A673 (cell line): Measurements from ENCODE around the gene ILKAP. TPM values are rescaled to one million over a fixed set of nuclear protein-coding genes. Genes with fewer than 3 reads are reported as not detected.

Experiments
- BruUV-seq: library from RNA; stranded (reverse); fragments of 400-500 nt; replicated peaks from 2 replicates; lab custom pipeline; 2021; lab: Mats Ljungman, UMichigan
- CTCF ChIA-PET: fragments of 300-600 bp; sonication (Branson Sonifier 250); formaldehyde crosslinking; loops from one replicate; lab custom pipeline; 2022; ENCODE audit warnings: antibody characterized with exemption; lab: Charles Lee
- POLR2A ChIA-PET: fragments of 300-600 bp; sonication (Branson Sonifier 250); formaldehyde crosslinking; loops from one replicate; lab custom pipeline; 2022; ENCODE audit warnings: antibody characterized with exemption; ENCODE audit not compliant: low non-redundant PET; lab: Charles Lee
- DNase-seq: peaks from one replicate; pipeline ENCODE4 v3.0.0-alpha.2; 2015; ENCODE audit warnings: low spot score
- H3K27ac ChIP-seq: fragments of 200-600 bp; sonication (generic); 2 replicates; pipeline ENCODE4 v1.5.1; 2016; ENCODE audit warnings: mixed run types, low read depth, mild to moderate bottlenecking, mixed read lengths, antibody characterized with exemption, low read length; ENCODE audit not compliant: poor library complexity, severe bottlenecking
- H3K27me3 ChIP-seq: fragments of 200-600 bp; sonication (generic); replicated peaks from 2 replicates; pipeline ENCODE4 v1.6.1; 2017; ENCODE audit warnings: mixed run types, low read depth, mild to moderate bottlenecking, mixed read lengths, antibody characterized with exemption, low read length; ENCODE audit not compliant: insufficient read depth, poor library complexity
- H3K36me3 ChIP-seq: fragments of 200-600 bp; sonication (generic); 2 replicates; pipeline ENCODE4 v1.6.1; 2016; ENCODE audit warnings: mixed run types, mild to moderate bottlenecking, mixed read lengths, antibody characterized with exemption, low read length; ENCODE audit not compliant: insufficient read depth, poor library complexity, severe bottlenecking
- H3K4me1 ChIP-seq: fragments of 200-600 bp; sonication (generic); 2 replicates; pipeline ENCODE4 v1.6.1; 2017; ENCODE audit warnings: mixed run types, mild to moderate bottlenecking, mixed read lengths, antibody characterized with exemption, low read length; ENCODE audit not compliant: insufficient read depth, poor library complexity, severe bottlenecking
- H3K4me3 ChIP-seq: fragments of 200-600 bp; sonication (generic); 2 replicates; pipeline ENCODE4 v1.5.1; 2016; ENCODE audit warnings: low read depth, mixed run types, mild to moderate bottlenecking, mixed read lengths, low read length; ENCODE audit not compliant: poor library complexity, severe bottlenecking
- H3K9me3 ChIP-seq: fragments of 200-600 bp; sonication (generic); 2 replicates; pipeline ENCODE4 v1.6.1; 2016; ENCODE audit warnings: mixed run types, low read depth, mild to moderate bottlenecking, mixed read lengths, antibody characterized with exemption, low read length; ENCODE audit not compliant: poor library complexity, severe bottlenecking
- EZH2 ChIP-seq: fragments of 200-600 bp; sonication (generic); IDR thresholded peaks from 2 replicates; pipeline ENCODE4 v1.6.1; 2017; ENCODE audit warnings: borderline replicate concordance, low read depth, mild to moderate bottlenecking, mixed read lengths, antibody characterized with exemption, low read length; ENCODE audit not compliant: poor library complexity, severe bottlenecking
- intact Hi-C: fragments of 100-400 bp; cut with micrococcal nuclease; formaldehyde crosslinking; loops from one replicate; pipeline ENCODE4 v1.10.0; 2022; ENCODE audit not compliant: unreplicated experiment
- total RNA-seq: library from RNA; stranded (reverse); gene quantifications from 2 replicates; pipeline ENCODE4 v1.2.3, GENCODE V29; 2021
- TF ChIP-seq, protein P1 (sequence below): fragments of 300-800, 200-600 bp; sonication (generic); conservative IDR thresholded peaks from 2 replicates; pipeline ENCODE4 v1.5.1; 2017; ENCODE audit warnings: low read depth, mild to moderate bottlenecking, antibody characterized with exemption, low read length, moderate library complexity, mixed read lengths

Gene ILKAP
- total RNA-seq, 1 experiment from 2014 or later: 71.6 TPM

DNA sequence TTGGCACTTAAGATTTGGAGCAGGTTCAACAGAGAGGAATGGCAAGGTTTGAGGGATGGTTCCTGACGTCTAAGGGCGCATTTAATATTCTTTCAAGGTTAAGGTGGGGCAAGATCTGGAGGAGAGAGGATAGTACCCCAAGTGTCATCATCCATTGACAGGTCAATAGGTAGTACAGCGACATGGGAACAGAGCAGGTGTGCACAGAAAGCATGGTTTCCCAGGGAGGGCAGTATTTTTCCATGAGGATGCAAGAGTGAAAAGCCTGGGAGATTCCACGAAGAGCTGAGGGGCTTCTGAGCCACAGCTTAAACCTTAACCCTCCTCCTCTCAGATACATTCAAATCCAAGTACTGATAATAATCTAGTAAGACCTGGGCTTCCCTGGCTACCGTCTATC, 27.2 kb upstream of the ILKAP start:
- H3K9me3 ChIP-seq: no peaks in the 10 kb centered on the region
- ChIA-PET POLR2A (no interaction called here), CTCF (no interaction called here)
- TF ChIP-seq, protein P1, sequence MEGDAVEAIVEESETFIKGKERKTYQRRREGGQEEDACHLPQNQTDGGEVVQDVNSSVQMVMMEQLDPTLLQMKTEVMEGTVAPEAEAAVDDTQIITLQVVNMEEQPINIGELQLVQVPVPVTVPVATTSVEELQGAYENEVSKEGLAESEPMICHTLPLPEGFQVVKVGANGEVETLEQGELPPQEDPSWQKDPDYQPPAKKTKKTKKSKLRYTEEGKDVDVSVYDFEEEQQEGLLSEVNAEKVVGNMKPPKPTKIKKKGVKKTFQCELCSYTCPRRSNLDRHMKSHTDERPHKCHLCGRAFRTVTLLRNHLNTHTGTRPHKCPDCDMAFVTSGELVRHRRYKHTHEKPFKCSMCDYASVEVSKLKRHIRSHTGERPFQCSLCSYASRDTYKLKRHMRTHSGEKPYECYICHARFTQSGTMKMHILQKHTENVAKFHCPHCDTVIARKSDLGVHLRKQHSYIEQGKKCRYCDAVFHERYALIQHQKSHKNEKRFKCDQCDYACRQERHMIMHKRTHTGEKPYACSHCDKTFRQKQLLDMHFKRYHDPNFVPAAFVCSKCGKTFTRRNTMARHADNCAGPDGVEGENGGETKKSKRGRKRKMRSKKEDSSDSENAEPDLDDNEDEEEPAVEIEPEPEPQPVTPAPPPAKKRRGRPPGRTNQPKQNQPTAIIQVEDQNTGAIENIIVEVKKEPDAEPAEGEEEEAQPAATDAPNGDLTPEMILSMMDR: no peak
- no peak for TF ChIP-seq EZH2
- H3K27me3 ChIP-seq: no peaks in the 10 kb centered on the region
- BruUV-seq: no TSS peak
- intact Hi-C loops: no loop called here
- no peak for DNase-seq
- H3K36me3 ChIP-seq: no peaks in the 10 kb centered on the region
- no peak overlapping the region for H3K27ac ChIP-seq
- H3K4me3 ChIP-seq: no peak overlapping the region
- H3K4me1 ChIP-seq: peaks cover 3% of the 10 kb centered on the region

DNA sequence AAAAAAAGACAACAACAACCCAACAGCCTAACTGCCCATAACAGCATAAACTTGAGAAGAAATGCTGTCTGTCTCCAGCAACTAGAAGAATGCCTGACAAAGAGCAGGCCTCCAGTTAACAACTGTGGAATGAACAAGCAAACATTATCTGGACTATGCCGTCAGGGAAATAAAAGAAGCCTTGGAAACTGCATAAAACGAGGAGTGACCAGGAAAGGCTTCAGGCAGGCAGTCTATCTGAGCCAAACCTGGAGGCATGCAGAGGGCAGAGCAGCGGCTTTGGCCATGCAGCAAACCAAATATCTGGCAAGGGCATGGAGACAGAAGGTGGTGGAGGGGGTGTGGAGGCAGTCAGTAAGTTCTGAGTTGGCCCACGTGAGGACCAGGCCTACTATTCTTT, 25.2 kb upstream of the ILKAP start:
- Histone ChIP-seq H3K36me3 (no peaks in the 10 kb centered on the region), H3K4me3 (no peak overlapping the region), H3K27ac (no peak overlapping the region), H3K4me1 (peaks cover 11% of the 10 kb centered on the region), H3K9me3 (no peaks in the 10 kb centered on the region), H3K27me3 (no peaks in the 10 kb centered on the region)
- intact Hi-C loops: no loop called here
- TF ChIP-seq, protein P1: no peak
- TF ChIP-seq EZH2: no peak
- POLR2A ChIA-PET: no interaction called here
- CTCF ChIA-PET: no interaction called here
- no TSS peak for BruUV-seq
- no peak for DNase-seq

DNA sequence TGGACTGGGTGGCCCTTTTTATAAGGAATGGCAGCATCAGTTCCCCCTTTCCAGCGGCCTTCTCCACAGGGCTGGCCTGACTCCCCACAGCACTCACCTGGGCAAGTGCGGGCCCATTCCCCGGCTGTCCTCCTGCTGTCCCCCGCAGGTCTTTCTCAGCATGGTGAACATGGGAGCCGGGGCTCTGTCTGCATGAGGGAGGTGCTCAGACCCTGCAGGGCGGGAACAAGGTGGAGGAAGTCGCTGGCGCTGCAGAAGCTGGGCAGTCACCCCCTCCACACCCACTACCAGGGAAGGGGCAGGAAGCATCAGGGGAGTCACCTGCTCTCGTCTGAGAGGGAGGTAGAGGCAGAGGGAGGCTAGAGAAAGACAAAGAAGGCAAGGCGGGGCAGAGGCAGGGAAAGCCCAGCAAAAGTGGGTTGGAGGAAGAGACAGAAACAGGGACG, 24.1 kb upstream of the ILKAP start:
- H3K36me3 ChIP-seq: no peaks in the 10 kb centered on the region
- intact Hi-C loops: no loop called here
- BruUV-seq: no TSS peak
- no peaks in the 10 kb centered on the region for H3K9me3 ChIP-seq
- H3K27ac ChIP-seq: no peak overlapping the region
- DNase-seq: no peak
- TF ChIP-seq EZH2: no peak
- TF ChIP-seq, protein P1: no peak
- no peak overlapping the region for H3K4me3 ChIP-seq
- peaks cover 11% of the 10 kb centered on the region for H3K4me1 ChIP-seq
- ChIA-PET CTCF (no interaction called here), POLR2A (no interaction called here)
- H3K27me3 ChIP-seq: no peaks in the 10 kb centered on the region
